ENCODE results near the gene CSMD2.

GRCh38 chr1:33680281-33680840, 484.7 kb downstream of the CSMD2 start:
- TF ChIP-seq KDM1A (IDR thresholded peaks at IDR 0.05; ENCODE audit: borderline replicate concordance, low read length) = no peak
- no peak for TF ChIP-seq CTCF (IDR thresholded peaks at IDR 0.05; ENCODE audit: control extremely low read depth in 1 of 3, insufficient read depth in 1 of 3, low read depth in 1 of 3, low read length in 3 of 3)
- no peak for TF ChIP-seq CHD2 (IDR thresholded peaks at IDR 0.05; ENCODE audit: low read length)
- no peak for TF ChIP-seq CEBPB (IDR thresholded peaks at IDR 0.05; ENCODE audit: low read depth, low read length)
- TF ChIP-seq TAF1 (IDR thresholded peaks at IDR 0.05; ENCODE audit: low read depth, low read length) = no peak
- TF ChIP-seq POLR2AphosphoS5 (IDR thresholded peaks at IDR 0.05; ENCODE audit: low read depth, low read length) = no peak
- TF ChIP-seq, protein P1, sequence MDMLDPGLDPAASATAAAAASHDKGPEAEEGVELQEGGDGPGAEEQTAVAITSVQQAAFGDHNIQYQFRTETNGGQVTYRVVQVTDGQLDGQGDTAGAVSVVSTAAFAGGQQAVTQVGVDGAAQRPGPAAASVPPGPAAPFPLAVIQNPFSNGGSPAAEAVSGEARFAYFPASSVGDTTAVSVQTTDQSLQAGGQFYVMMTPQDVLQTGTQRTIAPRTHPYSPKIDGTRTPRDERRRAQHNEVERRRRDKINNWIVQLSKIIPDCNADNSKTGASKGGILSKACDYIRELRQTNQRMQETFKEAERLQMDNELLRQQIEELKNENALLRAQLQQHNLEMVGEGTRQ (IDR thresholded peaks at IDR 0.05; ENCODE audit: low read length) = no peak
- TF ChIP-seq BRCA1 (IDR thresholded peaks at IDR 0.05; ENCODE audit: low read depth, low read length) = no peak
- TF ChIP-seq POLR2A (IDR thresholded peaks at IDR 0.05; ENCODE audit: control extremely low read depth in 1 of 2, low read depth in 2 of 2, low read length in 2 of 2) = no peak
- no peak for TF ChIP-seq CHD1 (IDR thresholded peaks at IDR 0.05; ENCODE audit: low read depth, low read length)
- no peak for TF ChIP-seq ZNF274 (IDR thresholded peaks at IDR 0.05; ENCODE audit: borderline replicate concordance, extremely low read depth, low read length)
- TF ChIP-seq EZH2 (IDR thresholded peaks at IDR 0.05; ENCODE audit: low read depth, low read length, severe bottlenecking) = no peak
- no peak for TF ChIP-seq JUND (IDR thresholded peaks at IDR 0.05; ENCODE audit: low read length)
- no peak for TF ChIP-seq GABPA (IDR thresholded peaks at IDR 0.05; ENCODE audit: borderline replicate concordance, insufficient read depth, low read length)
